HEK293T (cell line): ENCODE results near the gene GIPR.
"Not testable (repeated sequence)": the region's sequence is repeated elsewhere in the genome, so short reads cannot be mapped to it uniquely, and the experiment has no call there.

Experiments used
- FOXK2 ChIP-seq: fragments of 450-650 bp; IDR thresholded peaks from 2 replicates; pipeline ENCODE4 v1.6.1; 2016; ENCODE audit warnings: mild to moderate bottlenecking
- SUZ12 ChIP-seq: fragments of 450-650 bp; IDR thresholded peaks from 2 replicates; pipeline ENCODE4 v1.6.1; 2016; ENCODE audit warnings: mild to moderate bottlenecking
- TARDBP ChIP-seq: fragments of 450-650 bp; IDR thresholded peaks from 2 replicates; pipeline ENCODE4 v1.6.1; 2016

GRCh38 chr19:45685045-45685444 lies 17.0 kb downstream of the GIPR start:
- TF ChIP-seq TARDBP, SUZ12, FOXK2: not testable (repeated sequence)
